Placental pericyte (primary cell): ENCODE measurements around the gene CYB5R2. TPM values are rescaled to one million over a fixed set of nuclear protein-coding genes. Genes with fewer than 3 reads are reported as not detected.

Source experiments
- total RNA-seq: library from RNA; depleted of rRNA; stranded (reverse); fragments of >200 nt; gene quantifications from 2 replicates; pipeline ENCODE4 v1.2.3, GENCODE V29; 2012

Gene CYB5R2
- total RNA-seq, result 16.4 and 19.6 TPM in 2 replicates

DNA sequence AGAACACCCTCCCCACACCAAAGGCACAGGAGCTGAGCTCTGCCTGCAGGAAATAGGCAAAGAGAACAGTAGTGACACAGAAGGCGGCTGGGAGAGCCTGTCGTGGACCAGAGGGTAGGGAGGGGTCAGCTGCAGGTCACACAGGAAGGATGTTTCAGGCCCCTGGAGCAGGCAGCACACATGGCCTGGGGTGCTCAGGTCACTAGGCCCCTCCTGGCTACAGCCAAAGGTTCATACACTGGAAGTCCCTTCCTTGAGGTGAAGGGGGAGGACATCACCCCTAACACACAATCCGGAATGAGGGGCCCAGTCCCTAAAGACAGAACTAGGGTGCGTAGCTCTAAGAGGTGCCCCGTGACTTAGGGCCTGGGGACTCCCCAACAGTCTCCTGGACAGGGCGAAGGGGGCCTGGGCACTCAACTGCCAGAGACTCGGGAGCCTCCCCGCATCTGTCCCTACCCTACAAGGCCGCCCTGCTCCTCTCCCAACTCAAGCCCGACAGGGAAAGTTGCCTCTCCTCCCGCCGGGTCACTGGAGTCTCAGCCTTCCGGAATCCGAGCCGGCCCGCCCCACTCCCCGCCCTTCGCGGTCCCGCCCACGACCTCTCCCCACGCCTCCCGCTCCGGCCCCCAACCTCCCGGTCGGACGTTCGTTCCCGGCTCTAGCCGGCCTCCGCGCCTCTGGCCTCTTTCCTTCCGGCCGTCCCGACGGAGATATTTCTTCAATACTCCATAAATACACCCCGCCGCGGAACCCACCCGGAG lies at the start of gene CYB5R2:
Gene CYB5R2, minus strand, starts transcription at position 541 of the 764 bp plus-strand sequence. CDS start 675 bp downstream, outside the sequence.

DNA sequence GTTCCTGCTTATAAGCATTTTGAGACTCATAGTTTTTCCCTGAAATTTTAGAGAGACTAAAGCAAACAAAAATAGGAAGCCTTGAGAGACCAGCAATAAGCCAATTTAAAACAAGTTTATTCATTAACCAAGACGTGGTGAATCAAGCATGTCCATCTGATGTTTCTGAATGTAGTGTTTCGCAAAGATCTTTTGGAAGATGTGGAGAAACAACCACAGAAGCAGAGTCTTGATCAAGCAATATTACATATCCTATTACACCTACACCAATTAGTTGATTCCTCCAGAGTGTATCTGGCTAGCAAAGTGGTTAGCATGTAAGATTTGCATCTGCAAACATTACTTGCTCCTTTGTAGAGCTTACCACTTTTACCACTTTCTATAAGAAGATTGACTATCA lies 33.1 kb upstream of the CYB5R2 start, which contains the start of gene OVCH2:
Gene OVCH2, minus strand, starts transcription at position 101 of the 400 bp plus-strand sequence. Its CDS starts 83 bp downstream, at position 18.

Other genes with a start within 250 kb of the CYB5R2 start
- 0.44 and 0.72 TPM in 2 replicates for gene OLFML1, start 188.0 kb downstream of the CYB5R2 start, total RNA-seq
- gene PPFIBP2, start 159.5 kb downstream of the CYB5R2 start, total RNA-seq, result 4.4 and 11.2 TPM in 2 replicates
- not detected in 2 replicates for gene OVCH2, start 33.0 kb upstream of the CYB5R2 start, total RNA-seq
- gene OR5P2, start 123.4 kb upstream of the CYB5R2 start, total RNA-seq, result not detected in 2 replicates
- not detected in 2 replicates for gene OR5P3, start 157.3 kb upstream of the CYB5R2 start, total RNA-seq